Kidney epithelial cell (primary cell): ENCODE measurements around the gene GAREM1. TPM values are rescaled to one million over a fixed set of nuclear protein-coding genes. Genes with fewer than 3 reads are reported as not detected.

Experiments used
- DNase-seq: peaks from one replicate; pipeline ENCODE4 v3.0.0-alpha.2; 2010; ENCODE audit warnings: low read depth
- H3K27me3 ChIP-seq: 2 replicates; pipeline ENCODE4 v1.6.0; 2011; ENCODE audit warnings: low read length; ENCODE audit not compliant: control insufficient read depth, insufficient read depth
- H3K36me3 ChIP-seq: 2 replicates; pipeline ENCODE4 v1.5.1; 2011; ENCODE audit warnings: low read length; ENCODE audit not compliant: control insufficient read depth, insufficient read depth
- H3K4me3 ChIP-seq: 2 replicates; pipeline ENCODE4 v1.5.1; 2011; ENCODE audit warnings: low read depth, mild to moderate bottlenecking, control low read depth, low read length
- total RNA-seq: library from RNA; depleted of rRNA; stranded (reverse); fragments of >200 nt; gene quantifications from 2 replicates; pipeline ENCODE4 v1.2.3, GENCODE V29; 2015
- TF ChIP-seq, protein P1 (sequence below): IDR thresholded peaks from 2 replicates; pipeline ENCODE4 v1.5.1; 2011; ENCODE audit warnings: mild to moderate bottlenecking, moderate library complexity, low read length, control low read depth, inconsistent platforms; ENCODE audit not compliant: insufficient read depth, poor library complexity, severe bottlenecking

The GAREM1 gene
- total RNA-seq, 1 donor from 2014 or later, result 2.9 TPM

DNA sequence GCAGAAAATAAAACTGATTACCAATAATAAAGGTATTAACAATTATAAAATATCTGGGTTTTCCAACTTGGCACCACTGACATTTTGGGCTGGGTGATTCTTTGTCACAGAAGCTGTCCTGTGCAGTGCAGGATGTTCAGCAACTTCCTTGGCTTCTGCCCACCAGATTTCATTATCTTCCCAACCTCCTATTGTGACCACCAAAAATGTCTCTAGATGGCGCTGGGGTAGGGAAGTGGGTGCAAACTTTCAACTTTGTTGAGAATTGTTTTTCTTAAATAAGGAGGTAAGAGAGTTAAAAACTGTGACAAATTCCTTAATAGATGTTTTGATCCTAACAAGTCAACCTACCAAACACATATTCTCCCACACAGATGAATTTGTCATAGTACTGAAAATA, 90.1 kb downstream of the GAREM1 start:
- Histone ChIP-seq H3K36me3 (no peaks in the 10 kb centered on the region), H3K27me3 (no peaks in the 10 kb centered on the region), H3K4me3 (no peak overlapping the region)
- DNase-seq, result no peak
- TF ChIP-seq, protein P1, sequence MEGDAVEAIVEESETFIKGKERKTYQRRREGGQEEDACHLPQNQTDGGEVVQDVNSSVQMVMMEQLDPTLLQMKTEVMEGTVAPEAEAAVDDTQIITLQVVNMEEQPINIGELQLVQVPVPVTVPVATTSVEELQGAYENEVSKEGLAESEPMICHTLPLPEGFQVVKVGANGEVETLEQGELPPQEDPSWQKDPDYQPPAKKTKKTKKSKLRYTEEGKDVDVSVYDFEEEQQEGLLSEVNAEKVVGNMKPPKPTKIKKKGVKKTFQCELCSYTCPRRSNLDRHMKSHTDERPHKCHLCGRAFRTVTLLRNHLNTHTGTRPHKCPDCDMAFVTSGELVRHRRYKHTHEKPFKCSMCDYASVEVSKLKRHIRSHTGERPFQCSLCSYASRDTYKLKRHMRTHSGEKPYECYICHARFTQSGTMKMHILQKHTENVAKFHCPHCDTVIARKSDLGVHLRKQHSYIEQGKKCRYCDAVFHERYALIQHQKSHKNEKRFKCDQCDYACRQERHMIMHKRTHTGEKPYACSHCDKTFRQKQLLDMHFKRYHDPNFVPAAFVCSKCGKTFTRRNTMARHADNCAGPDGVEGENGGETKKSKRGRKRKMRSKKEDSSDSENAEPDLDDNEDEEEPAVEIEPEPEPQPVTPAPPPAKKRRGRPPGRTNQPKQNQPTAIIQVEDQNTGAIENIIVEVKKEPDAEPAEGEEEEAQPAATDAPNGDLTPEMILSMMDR, result no peak

DNA sequence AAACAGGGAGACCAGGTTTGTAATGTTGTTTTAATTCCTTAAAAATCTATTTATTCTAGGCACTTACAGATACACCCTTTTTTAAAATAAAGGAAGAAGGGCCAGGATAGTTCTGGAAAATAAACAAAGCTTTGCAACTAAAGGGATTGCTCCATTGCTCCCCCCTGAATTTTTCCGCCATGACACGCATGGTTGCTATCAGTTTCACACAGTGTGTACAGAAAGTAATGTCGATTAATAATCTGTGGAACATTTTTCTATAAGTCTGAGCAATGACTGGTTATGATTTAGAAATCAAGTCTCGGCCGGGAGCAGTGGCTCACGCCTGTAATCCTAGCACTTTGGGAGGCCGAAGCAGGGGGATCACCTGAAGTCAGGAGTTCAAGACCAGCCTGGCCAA, 90.8 kb downstream of the GAREM1 start:
- no peak for DNase-seq
- TF ChIP-seq, protein P1, result no peak
- Histone ChIP-seq H3K4me3 (no peak overlapping the region), H3K36me3 (no peaks in the 10 kb centered on the region), H3K27me3 (no peaks in the 10 kb centered on the region)

DNA sequence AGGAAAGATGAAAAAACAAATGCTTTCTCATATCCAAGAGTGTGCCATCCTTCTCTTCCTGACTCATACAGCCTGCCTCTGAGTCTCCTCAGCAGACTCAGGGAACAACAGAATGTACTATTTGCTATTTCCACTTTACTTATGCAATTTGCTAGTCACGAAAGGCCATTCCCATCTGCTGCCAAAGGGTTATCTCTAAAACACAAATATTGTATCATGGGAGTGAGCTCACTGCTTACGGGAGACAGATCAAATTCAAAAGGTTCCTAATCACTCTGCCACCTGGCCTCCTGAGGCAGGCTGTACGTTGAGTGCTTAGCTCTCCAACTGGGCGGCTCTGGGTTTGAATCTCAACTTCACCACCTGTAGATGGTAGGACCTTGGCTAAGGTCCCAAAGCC, 92.0 kb downstream of the GAREM1 start:
- DNase-seq, result no peak

DNA sequence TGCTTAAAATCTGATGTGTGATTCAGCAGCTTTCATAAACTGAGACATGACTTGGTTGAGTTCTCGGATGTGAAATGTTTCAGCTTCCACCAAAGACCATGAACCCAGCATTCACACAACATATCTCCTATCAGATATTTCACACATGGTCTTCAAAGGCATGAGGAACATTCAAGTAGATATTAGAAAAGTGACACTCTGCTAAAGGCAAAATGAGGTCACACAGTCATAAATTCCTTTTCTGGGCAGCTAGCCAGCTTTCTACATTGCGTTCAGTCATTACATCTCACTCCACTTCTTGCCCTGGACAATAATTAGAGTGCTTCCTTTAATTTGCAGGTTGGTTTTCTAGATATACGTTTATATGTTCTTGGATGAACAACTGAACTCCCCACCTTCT, 96.7 kb downstream of the GAREM1 start:
- Histone ChIP-seq H3K4me3 (no peak overlapping the region), H3K36me3 (no peaks in the 10 kb centered on the region), H3K27me3 (no peaks in the 10 kb centered on the region)
- DNase-seq, result peak; percentile 14
- TF ChIP-seq, protein P1, result no peak

More for the DNA sequence above, 92.0 kb downstream of the GAREM1 start:
- no peaks in the 10 kb centered on the region for H3K36me3 ChIP-seq
- H3K4me3 ChIP-seq, result no peak overlapping the region
- TF ChIP-seq, protein P1, result no peak
- no peaks in the 10 kb centered on the region for H3K27me3 ChIP-seq

DNA sequence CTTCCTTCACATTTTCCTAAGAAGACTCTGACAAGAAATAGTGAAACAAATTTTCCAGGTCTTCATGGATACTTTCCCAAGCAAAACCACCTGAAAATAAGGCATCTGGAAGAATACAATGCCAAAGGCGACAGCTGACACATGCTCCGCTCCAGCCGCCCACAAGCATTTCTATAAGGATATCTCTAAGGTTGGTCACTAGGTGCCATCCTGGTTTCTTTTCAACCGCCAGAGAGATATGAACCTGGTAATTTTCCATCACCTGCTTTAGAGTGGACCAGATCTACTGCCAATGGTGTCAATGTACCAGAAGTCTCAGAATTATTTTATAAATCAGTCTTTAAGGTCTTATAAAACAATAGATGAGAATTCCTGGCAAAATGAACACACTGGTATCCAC, 97.2 kb downstream of the GAREM1 start:
- DNase-seq, result no peak
- Histone ChIP-seq H3K4me3 (no peak overlapping the region), H3K27me3 (no peaks in the 10 kb centered on the region), H3K36me3 (no peaks in the 10 kb centered on the region)
- TF ChIP-seq, protein P1, result no peak

DNA sequence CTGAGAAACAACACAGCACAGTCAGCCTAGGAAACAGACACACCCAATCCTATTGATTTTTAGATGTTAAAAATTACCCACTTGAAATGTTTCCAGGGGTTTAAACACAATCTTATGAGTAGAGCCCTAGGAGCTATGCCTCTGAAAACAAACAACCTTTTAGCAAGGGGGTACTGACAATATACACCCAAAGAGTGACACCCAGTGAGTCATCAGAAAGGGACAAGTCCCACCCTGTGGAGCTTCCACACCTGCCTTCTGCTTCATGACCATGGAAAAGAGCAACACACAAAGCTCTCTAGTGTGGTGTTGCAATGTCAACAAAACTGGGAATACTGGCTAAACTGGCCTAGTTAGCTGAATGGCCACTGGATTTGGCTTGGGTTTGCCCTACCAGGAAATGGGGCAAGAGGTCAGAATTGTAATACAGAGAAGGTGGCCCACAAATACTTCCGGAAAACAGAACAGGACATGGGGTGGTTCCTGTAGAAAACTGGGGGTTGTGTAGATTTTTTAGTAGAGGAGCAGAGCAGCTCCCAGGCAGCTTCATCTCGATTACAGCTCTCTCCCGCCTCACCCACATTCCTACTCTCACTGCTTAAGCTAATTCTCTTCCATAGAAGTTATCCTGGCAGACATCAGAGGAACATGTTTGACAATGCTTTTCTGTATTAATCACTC, 98.2 kb downstream of the GAREM1 start:
- peak; percentile 21 for DNase-seq
- Histone ChIP-seq H3K36me3 (no peaks in the 10 kb centered on the region), H3K27me3 (no peaks in the 10 kb centered on the region), H3K4me3 (no peak overlapping the region)
- TF ChIP-seq, protein P1, result no peak
